ACC112 (cell line): Measurements from ENCODE around the gene C1orf210.

Source experiments
- H2AFZ ChIP-seq: fragments of 200-600 bp; sonication (generic); one replicate; pipeline ENCODE4 v1.6.0; 2017; ENCODE audit warnings: antibody characterized with exemption, low read length; ENCODE audit not compliant: unreplicated experiment
- H3K27ac ChIP-seq: fragments of 200-600 bp; sonication (generic); 2 replicates; pipeline ENCODE4 v1.5.1; 2014; ENCODE audit warnings: low read depth, mild to moderate bottlenecking, antibody characterized with exemption, low read length, moderate library complexity
- H3K27me3 ChIP-seq: fragments of 200-600 bp; sonication (generic); 2 replicates; pipeline ENCODE4 v1.6.1; 2014; ENCODE audit warnings: mild to moderate bottlenecking, antibody characterized with exemption, low read length, moderate library complexity, mixed read lengths; ENCODE audit not compliant: insufficient read depth
- H3K36me3 ChIP-seq: fragments of 200-600 bp; sonication (generic); 2 replicates; pipeline ENCODE4 v1.6.1; 2016; ENCODE audit warnings: mild to moderate bottlenecking, antibody characterized with exemption, low read length, moderate library complexity, mixed read lengths; ENCODE audit not compliant: insufficient read depth
- H3K4me1 ChIP-seq: fragments of 200-600 bp; sonication (generic); one replicate; pipeline ENCODE4 v1.6.1; 2016; ENCODE audit warnings: low read length, mixed read lengths; ENCODE audit not compliant: insufficient read depth, unreplicated experiment, control insufficient read depth
- H3K4me3 ChIP-seq: fragments of 200-600 bp; sonication (generic); 2 replicates; pipeline ENCODE4 v1.5.1; 2014; ENCODE audit warnings: mild to moderate bottlenecking, low read depth, low read length
- H3K79me2 ChIP-seq: fragments of 200-600 bp; sonication (generic); one replicate; pipeline ENCODE4 v1.6.0; 2016; ENCODE audit warnings: low read length; ENCODE audit not compliant: control insufficient read depth, unreplicated experiment, insufficient read depth

Gene C1orf210

DNA sequence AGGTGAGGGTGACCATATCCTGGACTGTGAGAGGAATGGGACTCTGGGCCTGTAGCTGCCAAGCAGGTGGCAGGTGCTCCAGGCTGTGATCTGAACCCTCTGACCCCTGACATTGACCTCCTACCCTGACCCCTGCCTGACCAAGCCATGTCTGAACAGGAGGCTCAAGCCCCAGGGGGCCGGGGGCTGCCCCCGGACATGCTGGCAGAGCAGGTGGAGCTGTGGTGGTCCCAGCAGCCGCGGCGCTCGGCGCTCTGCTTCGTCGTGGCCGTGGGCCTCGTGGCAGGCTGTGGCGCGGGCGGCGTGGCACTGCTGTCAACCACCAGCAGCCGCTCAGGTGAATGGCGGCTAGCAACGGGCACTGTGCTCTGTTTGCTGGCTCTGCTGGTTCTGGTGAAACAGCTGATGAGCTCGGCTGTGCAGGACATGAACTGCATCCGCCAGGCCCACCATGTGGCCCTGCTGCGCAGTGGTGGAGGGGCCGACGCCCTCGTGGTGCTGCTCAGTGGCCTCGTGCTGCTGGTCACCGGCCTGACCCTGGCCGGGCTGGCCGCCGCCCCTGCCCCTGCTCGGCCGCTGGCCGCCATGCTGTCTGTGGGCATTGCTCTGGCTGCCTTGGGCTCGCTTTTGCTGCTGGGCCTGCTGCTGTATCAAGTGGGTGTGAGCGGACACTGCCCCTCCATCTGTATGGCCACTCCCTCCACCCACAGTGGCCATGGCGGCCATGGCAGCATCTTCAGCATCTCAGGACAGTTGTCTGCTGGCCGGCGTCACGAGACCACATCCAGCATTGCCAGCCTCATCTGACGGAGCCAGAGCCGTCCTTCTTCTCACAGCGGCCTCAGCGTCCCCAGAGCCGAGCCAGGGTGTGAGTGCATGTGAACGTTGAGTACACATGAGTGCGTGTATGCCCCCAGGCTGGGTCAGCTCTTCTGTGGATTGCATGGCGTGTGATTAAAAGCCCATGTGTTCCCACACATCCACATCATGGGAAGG lies 12.5 kb downstream of the C1orf210 start:
- Histone ChIP-seq H3K27me3 (0 out of 2 replicates have a peak, but pooled peaks cover 5% of the 10 kb centered on the region), H3K36me3 (no peaks in the 10 kb centered on the region), H3K4me3 (no peak overlapping the region), H3K27ac (no peak overlapping the region), H2AFZ (no peak overlapping the region), H3K79me2 (no peaks in the 10 kb centered on the region), H3K4me1 (peaks cover 9% of the 10 kb centered on the region)

DNA sequence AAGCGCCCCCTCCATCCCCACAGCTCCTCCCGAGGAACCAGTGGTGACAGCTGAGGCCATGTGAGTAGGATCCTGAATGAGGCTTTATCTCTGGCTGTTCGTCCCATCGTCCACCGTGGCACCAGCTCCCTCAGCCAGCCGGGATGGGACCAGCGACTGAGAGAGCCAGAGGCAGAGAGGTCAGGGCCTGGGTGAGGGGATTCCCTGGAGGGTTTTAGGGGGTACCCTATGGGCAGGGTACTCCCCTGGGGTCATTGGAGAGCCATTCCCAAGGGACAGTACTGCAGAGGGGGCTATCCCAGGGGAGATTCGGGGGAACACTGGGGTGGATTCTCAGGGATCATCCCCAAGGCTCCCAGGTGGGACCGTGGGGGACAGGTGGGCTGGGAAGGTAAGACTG lies 13.2 kb downstream of the C1orf210 start:
- H3K4me1 ChIP-seq = peaks cover 9% of the 10 kb centered on the region
- H3K27ac ChIP-seq = no peak overlapping the region
- no peak overlapping the region for H3K4me3 ChIP-seq
- H3K36me3 ChIP-seq = no peaks in the 10 kb centered on the region
- H2AFZ ChIP-seq = no peak overlapping the region
- no peaks in the 10 kb centered on the region for H3K79me2 ChIP-seq
- 0 out of 2 replicates have a peak, but pooled peaks cover 5% of the 10 kb centered on the region for H3K27me3 ChIP-seq

DNA sequence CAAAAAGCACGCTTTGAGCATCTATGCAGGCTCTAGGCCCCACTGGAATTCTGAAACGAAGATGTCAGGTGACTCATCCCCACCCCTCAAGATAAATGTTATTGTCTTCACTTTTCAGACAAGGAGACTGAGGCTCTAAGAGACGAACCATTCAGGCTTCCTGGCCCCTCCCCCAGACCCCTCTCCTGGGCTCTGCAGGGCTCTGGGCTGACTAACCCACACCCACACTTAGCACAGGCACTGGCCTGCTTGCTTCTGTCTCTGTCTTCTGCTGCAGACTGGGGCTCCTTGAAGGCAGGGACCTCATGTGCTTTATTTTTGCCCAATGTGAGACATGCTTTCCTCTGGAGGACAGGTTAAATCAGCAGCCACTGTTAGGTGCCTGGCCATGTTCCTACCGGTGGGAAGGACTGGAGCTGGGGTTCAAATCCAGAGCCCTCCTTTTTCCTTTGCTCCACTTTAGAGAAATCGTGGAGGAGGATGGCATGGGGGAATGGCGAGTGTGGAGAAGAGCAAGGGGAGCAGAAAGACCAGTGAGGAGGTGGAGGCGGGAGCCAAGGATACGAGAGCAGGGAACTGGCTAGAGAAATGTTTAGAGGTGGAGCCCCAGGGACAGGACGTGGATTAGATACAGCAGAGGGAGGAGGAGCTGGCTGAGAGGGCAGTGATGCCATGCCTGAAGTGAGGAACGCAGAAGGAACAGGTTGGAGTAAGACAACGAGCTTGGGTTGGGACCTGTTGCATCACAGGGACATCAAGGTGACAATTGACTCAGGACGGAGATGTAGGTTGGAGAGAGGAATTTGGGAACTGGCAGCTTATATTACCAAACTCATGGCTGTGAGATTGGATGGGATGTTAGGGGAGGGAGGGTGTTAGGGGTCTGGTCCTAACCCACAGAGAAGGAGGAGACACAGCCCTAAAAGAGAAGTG lies 13.9 kb downstream of the C1orf210 start:
- Histone ChIP-seq H3K4me3 (no peak overlapping the region), H3K27me3 (no peaks in the 10 kb centered on the region), H3K36me3 (no peaks in the 10 kb centered on the region), H3K4me1 (peaks cover 9% of the 10 kb centered on the region), H2AFZ (no peak overlapping the region), H3K79me2 (no peaks in the 10 kb centered on the region), H3K27ac (no peak overlapping the region)

DNA sequence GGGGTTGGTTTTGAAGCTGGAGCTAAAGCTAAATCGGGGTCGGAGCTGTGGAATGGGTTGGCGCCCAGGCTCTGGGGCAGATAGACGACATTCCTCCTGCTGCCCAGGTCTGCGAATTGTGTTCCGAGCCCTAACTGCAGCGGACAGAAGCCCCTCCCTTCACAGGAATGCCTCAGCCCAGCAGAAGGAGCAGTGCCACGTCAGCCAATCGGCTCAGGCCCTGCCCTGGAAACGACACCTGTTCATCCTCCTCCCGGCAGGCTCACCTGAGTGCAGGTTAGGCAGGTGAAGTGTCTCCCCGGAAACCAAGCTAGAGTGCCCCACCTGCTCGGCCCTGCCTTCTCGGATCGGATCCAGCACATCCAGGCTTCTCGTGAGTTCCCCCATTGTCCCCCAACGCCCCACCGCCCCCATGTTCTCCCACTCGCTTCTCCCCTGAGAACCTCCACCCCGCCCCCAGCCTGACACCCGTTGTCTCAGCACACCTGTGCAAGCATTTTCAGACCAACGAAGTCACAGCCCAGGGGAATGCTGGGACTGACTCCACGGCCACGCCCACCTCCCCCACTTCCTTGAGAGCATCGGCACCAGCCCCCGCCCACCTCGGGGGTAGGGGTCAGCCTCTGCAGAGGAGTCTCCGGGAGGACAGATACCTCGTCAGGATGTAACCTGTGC lies 14.8 kb downstream of the C1orf210 start:
- H3K27me3 ChIP-seq = no peaks in the 10 kb centered on the region
- H3K79me2 ChIP-seq = no peaks in the 10 kb centered on the region
- no peak overlapping the region for H3K4me3 ChIP-seq
- no peak overlapping the region for H2AFZ ChIP-seq
- no peak overlapping the region for H3K27ac ChIP-seq
- peaks cover 9% of the 10 kb centered on the region for H3K4me1 ChIP-seq
- H3K36me3 ChIP-seq = no peaks in the 10 kb centered on the region

DNA sequence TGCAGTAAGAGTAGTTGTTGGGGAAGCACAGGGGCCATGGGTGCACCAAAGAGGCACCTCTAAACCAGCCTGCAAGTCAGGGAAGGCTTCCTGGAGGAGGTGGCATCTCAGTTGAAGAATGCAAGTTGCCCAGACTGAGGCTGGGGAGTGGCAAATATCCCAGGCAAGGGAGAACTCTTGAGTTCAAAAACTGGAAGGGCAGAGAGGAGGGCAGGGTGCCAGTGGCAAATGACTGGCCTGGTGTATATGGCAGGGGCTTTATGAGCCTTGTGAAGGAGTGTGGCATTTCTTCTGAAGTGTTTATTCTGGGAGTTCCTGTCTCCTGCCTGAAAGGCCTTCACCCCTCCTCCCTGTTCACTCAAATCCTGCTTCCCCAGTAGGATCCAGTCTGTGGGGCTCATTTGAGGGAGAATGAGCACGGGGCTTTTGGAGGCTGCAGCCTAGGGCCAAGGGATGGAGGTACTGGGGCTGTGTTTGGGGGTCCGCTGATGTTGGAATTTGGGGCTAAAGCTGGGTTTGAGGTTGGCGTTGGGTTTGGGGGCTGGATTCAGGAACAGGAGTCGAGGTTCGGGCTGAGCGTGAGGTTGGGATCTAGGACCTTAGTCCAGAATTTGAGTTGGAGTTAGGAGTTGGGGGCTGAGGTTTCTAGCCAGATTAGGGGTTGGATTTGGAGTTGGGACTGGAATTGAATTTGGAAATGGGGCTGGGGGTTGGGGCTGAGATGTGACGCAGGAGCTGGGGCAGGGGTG lies 15.6 kb downstream of the C1orf210 start, which contains the start of gene TMEM125:
Gene TMEM125 (plus strand): TSS at position 357 of the 749 bp plus-strand sequence. CDS start 2,740 bp downstream, outside the sequence.
- no peak within 1 kb of the TSS for H3K4me3 ChIP-seq
- H2AFZ ChIP-seq = no peak within 1 kb of the TSS
- H3K79me2 ChIP-seq = no peaks in the 10 kb centered on the region
- H3K27ac ChIP-seq = no peak within 1 kb of the TSS
- H3K4me1 ChIP-seq = peaks cover 9% of the 10 kb centered on the region
- no peaks in the 10 kb centered on the region for H3K27me3 ChIP-seq
- no peaks in the 10 kb centered on the region for H3K36me3 ChIP-seq

DNA sequence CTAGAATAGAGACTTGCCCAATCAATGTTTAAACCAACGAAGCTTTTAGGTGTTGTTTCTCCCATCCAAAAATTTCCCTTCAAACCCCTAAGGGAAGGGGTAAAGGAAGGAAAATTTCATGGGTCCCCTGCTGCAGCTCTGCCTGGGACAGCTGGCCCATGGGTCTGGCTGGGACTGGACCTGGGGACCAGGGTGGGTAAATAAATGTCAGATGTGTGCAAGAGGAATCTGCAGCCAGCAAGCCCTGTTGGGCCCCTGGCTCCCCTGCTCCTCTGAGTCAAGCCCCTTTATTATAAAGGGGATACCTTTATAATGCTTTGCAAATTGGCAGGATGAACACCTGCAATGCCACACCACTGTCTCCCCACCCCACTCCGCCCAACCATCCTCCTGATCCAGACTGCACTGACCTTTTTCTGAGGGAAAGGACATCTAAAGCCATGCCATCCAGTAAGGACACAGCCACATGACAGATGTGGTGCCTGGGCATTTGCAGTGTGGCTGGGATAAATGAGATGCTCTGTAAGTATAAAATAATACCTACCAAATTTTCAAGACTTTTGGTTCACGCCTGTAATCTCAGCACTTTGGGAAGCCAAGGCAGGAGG lies 17.5 kb downstream of the C1orf210 start:
- Histone ChIP-seq H3K4me3 (no peak overlapping the region), H3K27me3 (no peaks in the 10 kb centered on the region), H3K4me1 (no peaks in the 10 kb centered on the region), H2AFZ (no peak overlapping the region), H3K36me3 (no peaks in the 10 kb centered on the region), H3K27ac (no peak overlapping the region), H3K79me2 (no peaks in the 10 kb centered on the region)

DNA sequence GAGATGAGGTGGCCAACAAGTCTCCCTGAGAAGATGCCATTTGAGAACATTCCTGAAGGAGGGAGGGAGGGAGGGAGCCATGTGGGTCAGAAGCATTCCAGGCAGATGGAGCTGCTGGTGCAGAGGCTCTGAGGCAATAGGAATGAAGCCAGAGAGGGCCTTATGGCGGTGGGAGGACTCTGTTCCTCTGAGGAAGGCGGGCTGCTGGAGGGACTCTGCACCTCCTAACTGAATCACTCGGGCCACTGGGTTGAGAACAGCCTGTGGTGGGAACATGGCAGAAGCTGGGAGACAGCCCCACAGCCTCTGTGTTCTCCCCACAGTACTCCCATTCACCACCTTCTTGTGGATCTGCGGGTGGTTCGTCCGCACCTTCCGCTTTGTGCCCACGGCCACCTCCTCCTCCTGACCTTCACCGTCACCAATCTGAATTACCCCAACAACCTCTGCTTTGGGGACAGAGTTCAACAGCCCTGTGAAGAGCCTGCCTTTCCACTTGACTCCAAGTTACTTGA lies 18.0 kb downstream of the C1orf210 start:
- H3K79me2 ChIP-seq = no peaks in the 10 kb centered on the region
- H3K4me3 ChIP-seq = no peak overlapping the region
- H3K4me1 ChIP-seq = no peaks in the 10 kb centered on the region
- H3K27me3 ChIP-seq = no peaks in the 10 kb centered on the region
- H3K27ac ChIP-seq = no peak overlapping the region
- no peak overlapping the region for H2AFZ ChIP-seq
- H3K36me3 ChIP-seq = no peaks in the 10 kb centered on the region

DNA sequence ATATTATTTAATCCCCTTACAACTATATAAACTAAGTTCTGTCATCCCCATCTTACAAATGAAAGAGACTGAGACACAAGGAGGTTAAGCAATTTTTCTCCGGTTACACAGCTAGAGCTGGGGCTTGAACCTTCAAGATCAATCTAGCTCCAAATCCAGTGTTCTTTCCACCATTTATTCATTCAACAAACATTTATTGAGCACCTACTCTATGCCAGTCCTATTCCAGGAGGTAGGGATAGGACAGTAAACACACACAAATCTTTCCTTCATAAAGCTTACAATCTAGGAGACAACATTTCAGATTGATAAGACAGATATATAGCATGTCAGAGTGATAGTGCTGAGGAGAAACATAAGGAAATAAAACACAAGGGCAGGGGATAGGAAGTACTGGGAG lies 18.5 kb downstream of the C1orf210 start:
- no peaks in the 10 kb centered on the region for H3K27me3 ChIP-seq
- H3K79me2 ChIP-seq = no peaks in the 10 kb centered on the region
- H3K4me3 ChIP-seq = no peak overlapping the region
- no peak overlapping the region for H3K27ac ChIP-seq
- no peak overlapping the region for H2AFZ ChIP-seq
- H3K36me3 ChIP-seq = no peaks in the 10 kb centered on the region
- H3K4me1 ChIP-seq = no peaks in the 10 kb centered on the region

DNA sequence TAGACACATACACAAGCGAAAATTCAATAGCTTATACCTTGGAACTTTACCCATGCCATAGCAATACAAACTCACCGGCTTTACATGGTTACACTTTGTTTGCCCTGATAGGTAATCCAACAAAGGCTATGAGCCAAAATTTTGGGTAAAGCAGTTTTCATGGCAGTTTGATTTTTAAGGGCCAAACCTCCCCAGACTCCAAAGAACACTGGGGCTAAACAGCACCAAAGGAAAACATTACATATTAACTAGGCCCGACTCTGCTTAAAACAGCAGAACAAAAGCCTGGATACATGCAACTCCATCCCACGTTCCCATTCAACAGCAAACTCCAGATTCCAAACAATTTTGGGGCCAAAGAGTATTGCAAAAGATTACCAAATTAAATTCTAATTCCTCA lies 19.9 kb downstream of the C1orf210 start:
- Histone ChIP-seq H3K27ac (no peak overlapping the region), H3K4me3 (no peak overlapping the region), H3K4me1 (no peaks in the 10 kb centered on the region), H3K36me3 (no peaks in the 10 kb centered on the region), H3K79me2 (no peaks in the 10 kb centered on the region), H2AFZ (no peak overlapping the region), H3K27me3 (no peaks in the 10 kb centered on the region)
